IMR-90 (cell line): ENCODE results near the gene UNKL. TPM values are rescaled to one million over a fixed set of nuclear protein-coding genes. Genes with fewer than 3 reads are reported as not detected.

ENCODE experiments used
- ATAC-seq: fragments of 200-7000 bp; cut with Tn5 transposase; 2 replicates; pipeline ENCODE4 v1.9.1; 2020; ENCODE audit warnings: low read depth, mild to moderate bottlenecking, moderate library complexity
- BruUV-seq: library from RNA; stranded (reverse); fragments of 400-500 nt; replicated peaks from 2 replicates; lab custom pipeline; 2021; lab: Mats Ljungman, UMichigan
- CTCF ChIA-PET: fragments of 300-600 bp; formaldehyde crosslinking; extraction: SDS; loops from one replicate; lab custom pipeline; 2021; ENCODE audit warnings: antibody characterized with exemption; lab: Yijun Ruan, JAX
- POLR2A ChIA-PET: fragments of 300-600 bp; sonication (Branson Sonifier 250); formaldehyde crosslinking; loops from one replicate; lab custom pipeline; 2022; ENCODE audit warnings: antibody characterized with exemption; ENCODE audit not compliant: unreplicated experiment; lab: Charles Lee
- DNase-seq: peaks from one replicate; pipeline ENCODE4 v3.0.0; 2013
- H2AFZ ChIP-seq: replicated peaks from 2 replicates; pipeline ENCODE3; 2013; ENCODE audit warnings: low read length, mild to moderate bottlenecking; ENCODE audit not compliant: poor library complexity
- H2AK5ac ChIP-seq: 2 replicates; pipeline ENCODE4 v1.6.1; 2013; ENCODE audit warnings: low read depth, low read length, inconsistent platforms
- H2AK9ac ChIP-seq: replicated peaks from 2 replicates; pipeline ENCODE3; 2013; ENCODE audit warnings: mild to moderate bottlenecking, low read depth, low read length, moderate library complexity; ENCODE audit not compliant: poor library complexity
- H2BK120ac ChIP-seq: 2 replicates; pipeline ENCODE4 v1.6.1; 2013; ENCODE audit warnings: low read depth, low read length, inconsistent platforms
- H2BK15ac ChIP-seq: 3 replicates; pipeline ENCODE4 v1.6.1; 2013; ENCODE audit warnings: low read depth, low read length, inconsistent platforms
- H2BK20ac ChIP-seq: 2 replicates; pipeline ENCODE4 v1.6.1; 2013; ENCODE audit warnings: low read depth, mild to moderate bottlenecking, inconsistent platforms, low read length, moderate library complexity
- H2BK5ac ChIP-seq: 2 replicates; pipeline ENCODE4 v1.6.1; 2013; ENCODE audit warnings: mild to moderate bottlenecking, low read depth, low read length, inconsistent platforms; ENCODE audit not compliant: poor library complexity, severe bottlenecking
- H3K14ac ChIP-seq: replicated peaks from 2 replicates; pipeline ENCODE4 v1.6.1; 2013; ENCODE audit warnings: low read depth, low read length, inconsistent platforms
- H3K18ac ChIP-seq: 2 replicates; pipeline ENCODE4 v1.6.1; 2013; ENCODE audit warnings: low read depth, low read length, control low read depth
- H3K23ac ChIP-seq: 2 replicates; pipeline ENCODE4 v1.6.1; 2013; ENCODE audit warnings: low read depth, low read length, inconsistent platforms
- H3K27ac ChIP-seq: 2 replicates; pipeline ENCODE4 v1.5.1; 2013; ENCODE audit warnings: mild to moderate bottlenecking, control low read depth, low read length; ENCODE audit not compliant: insufficient read depth
- H3K27me3 ChIP-seq: 2 replicates; pipeline ENCODE4 v1.6.1; 2013; ENCODE audit warnings: low read length; ENCODE audit not compliant: control insufficient read depth, insufficient read depth
- H3K36me3 ChIP-seq: 2 replicates; pipeline ENCODE4 v1.6.1; 2013; ENCODE audit warnings: low read length, mixed read lengths; ENCODE audit not compliant: control insufficient read depth, insufficient read depth
- H3K4ac ChIP-seq: 2 replicates; pipeline ENCODE4 v1.6.1; 2013; ENCODE audit warnings: low read depth, low read length, inconsistent platforms
- H3K4me1 ChIP-seq: 2 replicates; pipeline ENCODE4 v1.6.1; 2013; ENCODE audit warnings: low read length, mixed read lengths; ENCODE audit not compliant: control insufficient read depth, insufficient read depth
- H3K4me2 ChIP-seq: 2 replicates; pipeline ENCODE4 v1.6.1; 2013; ENCODE audit warnings: low read depth, mild to moderate bottlenecking, control low read depth, low read length, moderate library complexity
- H3K4me3 ChIP-seq: 2 replicates; pipeline ENCODE4 v1.5.1; 2013; ENCODE audit warnings: low read depth, mild to moderate bottlenecking, control low read depth, low read length, moderate library complexity; ENCODE audit not compliant: insufficient read depth
- H3K56ac ChIP-seq: 2 replicates; pipeline ENCODE4 v1.6.1; 2013; ENCODE audit warnings: low read length, inconsistent platforms; ENCODE audit not compliant: insufficient read depth; ENCODE audit errors: extremely low read depth
- H3K79me1 ChIP-seq, 2 experiments: 2 replicates each; pipeline ENCODE4 v1.6.1; 2013; ENCODE audit warnings: low read length in 2 of 2, inconsistent platforms in 1 of 2, low read depth in 1 of 2
- H3K9ac ChIP-seq: 2 replicates; pipeline ENCODE4 v1.6.1; 2013; ENCODE audit warnings: low read depth, low read length, control low read depth
- H3K9me1 ChIP-seq: 2 replicates; pipeline ENCODE4 v1.6.1; 2013; ENCODE audit warnings: low read length, inconsistent platforms; ENCODE audit not compliant: insufficient read depth
- H3K9me3 ChIP-seq: 2 replicates; pipeline ENCODE4 v1.6.1; 2013; ENCODE audit warnings: low read length; ENCODE audit not compliant: control insufficient read depth, insufficient read depth
- H4K20me1 ChIP-seq: 2 replicates; pipeline ENCODE4 v1.6.1; 2013; ENCODE audit warnings: low read length, inconsistent platforms; ENCODE audit not compliant: insufficient read depth
- H4K5ac ChIP-seq: 2 replicates; pipeline ENCODE4 v1.6.1; 2013; ENCODE audit warnings: mild to moderate bottlenecking, low read depth, low read length, control low read depth
- H4K8ac ChIP-seq, 2 experiments: 2 replicates each; pipeline ENCODE4 v1.6.1; 2013; ENCODE audit warnings: low read depth in 2 of 2, low read length in 2 of 2, control low read depth in 1 of 2, inconsistent platforms in 1 of 2
- H4K91ac ChIP-seq: 2 replicates; pipeline ENCODE4 v1.6.1; 2013; ENCODE audit warnings: low read depth, low read length, inconsistent platforms; ENCODE audit not compliant: insufficient read depth
- BHLHE40 ChIP-seq: fragments of 150-350 bp; IDR thresholded peaks from 2 replicates; pipeline ENCODE4 v1.6.1; 2016; ENCODE audit warnings: mild to moderate bottlenecking, low read depth, low read length
- CEBPB ChIP-seq: IDR thresholded peaks from 2 replicates; pipeline ENCODE4 v1.6.1; 2012; ENCODE audit warnings: low read depth, low read length, improper control_type of control experiment
- CHD1 ChIP-seq: IDR thresholded peaks from 2 replicates; pipeline ENCODE4 v1.6.1; 2012; ENCODE audit warnings: low read depth, low read length, improper control_type of control experiment
- FOS ChIP-seq: fragments of 150-350 bp; IDR thresholded peaks from 2 replicates; pipeline ENCODE4 v1.6.1; 2016; ENCODE audit warnings: low read depth, low read length
- MAFK ChIP-seq: IDR thresholded peaks from 2 replicates; pipeline ENCODE4 v1.6.1; 2012; ENCODE audit warnings: low read depth, low read length, improper control_type of control experiment
- MAZ ChIP-seq: IDR thresholded peaks from 2 replicates; pipeline ENCODE4 v1.6.1; 2012; ENCODE audit warnings: low read depth, mild to moderate bottlenecking, low read length, improper control_type of control experiment, moderate library complexity, borderline replicate concordance
- MXI1 ChIP-seq: IDR thresholded peaks from 2 replicates; pipeline ENCODE4 v1.6.1; 2012; ENCODE audit warnings: low read depth, mild to moderate bottlenecking, low read length, moderate library complexity, borderline replicate concordance
- NFE2L2 ChIP-seq: fragments of 150-350 bp; IDR thresholded peaks from 2 replicates; pipeline ENCODE4 v1.6.1; 2016; ENCODE audit warnings: low read depth, mild to moderate bottlenecking, low read length
- POLR2A ChIP-seq: IDR thresholded peaks from 2 replicates; pipeline ENCODE4 v1.6.1; 2012; ENCODE audit warnings: mild to moderate bottlenecking, low read depth, low read length
- RAD21 ChIP-seq: IDR thresholded peaks from 2 replicates; pipeline ENCODE4 v1.6.1; 2012; ENCODE audit warnings: low read length, improper control_type of control experiment
- RCOR1 ChIP-seq: IDR thresholded peaks from 2 replicates; pipeline ENCODE4 v1.6.1; 2012; ENCODE audit warnings: mild to moderate bottlenecking, low read length, improper control_type of control experiment; ENCODE audit not compliant: insufficient replicate concordance
- RFX5 ChIP-seq: IDR thresholded peaks from 2 replicates; pipeline ENCODE4 v1.8.0; 2012; ENCODE audit warnings: low read depth, mild to moderate bottlenecking, low read length, moderate library complexity
- SMC3 ChIP-seq: fragments of 150-350 bp; IDR thresholded peaks from 2 replicates; pipeline ENCODE4 v1.6.1; 2016; ENCODE audit warnings: low read depth, mild to moderate bottlenecking, antibody characterized with exemption, low read length, moderate library complexity
- WGBS, 2 experiments: methylation state at CpG; one replicate each; pipeline versions ENCODE4 v1.1.5 to v1.1.7; 2013; ENCODE audit warnings: missing lambda C conversion rate in 2 of 2; ENCODE audit not compliant: insufficient read length in 1 of 2; ENCODE audit errors: extremely low coverage in 2 of 2; 5-methylcytosine and 5-hydroxymethylcytosine counted together
- dilution Hi-C: fragments of 300-500 bp; cut with HindIII; formaldehyde crosslinking; loops from one replicate; pipeline ENCODE4 v1.14.3; 2018; ENCODE audit warnings: low sequenced_read_pairs; ENCODE audit not compliant: unreplicated experiment
- in situ Hi-C: fragments of 300-500 bp; cut with MboI; formaldehyde crosslinking; loops from 3 replicates; pipeline ENCODE4 v1.14.3; 2019; ENCODE audit warnings: low sequenced_read_pairs, inconsistent platforms, mixed read lengths
- intact Hi-C: fragments of 100-400 bp; cut with micrococcal nuclease; formaldehyde crosslinking; loops from 2 replicates; pipeline ENCODE4 v1.10.0; 2022
- polyA plus RNA-seq, 3 experiments: library from polyadenylated mRNA; depleted of rRNA; stranded (reverse); fragments of >200 nt; gene quantifications; 2 replicates each; pipeline ENCODE4 v1.2.3, GENCODE V29; 2012; ENCODE audit warnings: low replicate concordance in 1 of 3
- total RNA-seq: library from RNA; depleted of rRNA; stranded (reverse); fragments of >200 nt; gene quantifications from 2 replicates; pipeline ENCODE4 v1.2.3, GENCODE V29; 2012
- TF ChIP-seq, protein P1 (sequence below): fragments of 150-350 bp; IDR thresholded peaks from 2 replicates; pipeline ENCODE4 v1.6.1; 2017; ENCODE audit warnings: mild to moderate bottlenecking, antibody characterized with exemption, low read length, low read depth
- TF ChIP-seq, protein P2 (sequence below): conservative IDR thresholded peaks from 2 replicates; pipeline ENCODE4 v1.5.1; 2012; ENCODE audit warnings: mild to moderate bottlenecking, low read depth, low read length, improper control_type of control experiment
- TF ChIP-seq, protein P3 (sequence below): fragments of 150-350 bp; IDR thresholded peaks from 2 replicates; pipeline ENCODE4 v1.6.1; 2016; ENCODE audit warnings: low read depth, mild to moderate bottlenecking, low read length, moderate library complexity, borderline replicate concordance

UNKL gene
- total and polyA plus RNA-seq, 2 of the 4 experiments (the other 2 are of a cell fraction) = 4.1 to 13.3 TPM

DNA sequence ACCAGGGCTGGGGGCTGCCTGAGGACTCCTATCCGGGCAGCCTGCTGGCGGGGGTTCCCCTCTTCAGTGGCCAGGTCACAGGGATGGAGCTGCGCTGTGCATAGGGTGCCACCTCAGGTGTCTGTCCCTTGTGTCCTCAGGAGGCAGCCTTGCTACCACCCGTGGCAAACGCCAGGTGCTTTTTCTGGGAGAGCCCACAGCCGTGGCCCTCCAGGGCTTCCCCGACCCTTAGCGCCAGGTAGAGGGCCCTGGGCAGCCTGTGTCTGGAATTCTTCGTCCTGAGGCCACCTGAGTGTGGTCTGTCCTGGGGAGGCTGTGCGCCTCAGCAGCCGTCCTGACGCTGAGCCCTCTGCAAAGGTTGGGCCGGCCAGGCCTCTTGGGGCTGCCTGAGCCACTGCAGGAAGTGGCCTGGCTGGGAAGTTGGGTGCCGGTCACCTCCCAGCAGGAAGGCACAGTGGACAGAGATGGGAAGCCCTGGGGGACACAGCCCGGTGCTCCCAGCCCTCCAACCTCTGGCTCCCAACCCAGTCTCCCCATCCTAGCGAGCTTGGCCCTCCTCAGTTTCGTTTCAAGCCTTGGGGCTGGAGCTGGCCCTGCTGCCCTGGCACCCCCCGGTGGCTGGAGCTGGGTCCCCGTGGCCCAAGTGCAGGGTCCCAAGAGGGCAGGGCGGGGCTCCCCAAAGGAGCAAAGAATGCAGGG, 88.7 kb downstream of the UNKL start:
- Histone ChIP-seq H3K14ac (no peak overlapping the region), H3K4me3 (no peak overlapping the region), H3K4me2 (no peak overlapping the region), H4K8ac (no peak overlapping the region), H3K23ac (no peak overlapping the region), H3K79me1 (peaks cover 0 to 10% of the 10 kb centered on the region in 2 experiments; a peak in 1 of 4 replicates), H4K91ac (no peak overlapping the region), H2BK15ac (no peak overlapping the region), H2AK9ac (no peak overlapping the region), H3K27ac (no peak overlapping the region), H3K56ac (no peak overlapping the region), H3K9me1 (no peaks in the 10 kb centered on the region), H3K4me1 (no peaks in the 10 kb centered on the region), H3K9ac (no peak overlapping the region), H2BK5ac (no peak overlapping the region), H2AK5ac (no peak overlapping the region), H2BK120ac (no peak overlapping the region), H3K9me3 (peaks cover 3% of the 10 kb centered on the region; the same call in 1 of the 2 replicates), H4K20me1 (peaks cover 30% of the 10 kb centered on the region), H2BK20ac (no peak overlapping the region), H3K27me3 (no peaks in the 10 kb centered on the region), H3K36me3 (peaks cover 38% of the 10 kb centered on the region), H4K5ac (no peak overlapping the region), H2AFZ (no peak overlapping the region), H3K4ac (no peak overlapping the region), H3K18ac (no peak overlapping the region)
- 85% methylated on average over 11 of the region's 20 CpGs; no CpG with 5 or more reads in 1 of the 2 experiments for WGBS, 2 experiments
- dilution Hi-C loops (no loop called here), in situ Hi-C loops (no loop called here), intact Hi-C loops (no loop called here)
- DNase-seq (no peak), ATAC-seq (peak; percentile 7; the same call in 1 of the 2 replicates)
- POLR2A ChIA-PET = no interaction called here
- BruUV-seq = no TSS peak
- CTCF ChIA-PET = no interaction called here
- TF ChIP-seq BHLHE40 (no peak), FOS (no peak), RAD21 (no peak), MXI1 (no peak), SMC3 (no peak), CEBPB (no peak), POLR2A (no peak), MAZ (no peak), RCOR1 (no peak), CHD1 (no peak), NFE2L2 (no peak), MAFK (no peak), RFX5 (no peak)
- TF ChIP-seq, protein P1, sequence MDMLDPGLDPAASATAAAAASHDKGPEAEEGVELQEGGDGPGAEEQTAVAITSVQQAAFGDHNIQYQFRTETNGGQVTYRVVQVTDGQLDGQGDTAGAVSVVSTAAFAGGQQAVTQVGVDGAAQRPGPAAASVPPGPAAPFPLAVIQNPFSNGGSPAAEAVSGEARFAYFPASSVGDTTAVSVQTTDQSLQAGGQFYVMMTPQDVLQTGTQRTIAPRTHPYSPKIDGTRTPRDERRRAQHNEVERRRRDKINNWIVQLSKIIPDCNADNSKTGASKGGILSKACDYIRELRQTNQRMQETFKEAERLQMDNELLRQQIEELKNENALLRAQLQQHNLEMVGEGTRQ = no peak
- TF ChIP-seq, protein P2, sequence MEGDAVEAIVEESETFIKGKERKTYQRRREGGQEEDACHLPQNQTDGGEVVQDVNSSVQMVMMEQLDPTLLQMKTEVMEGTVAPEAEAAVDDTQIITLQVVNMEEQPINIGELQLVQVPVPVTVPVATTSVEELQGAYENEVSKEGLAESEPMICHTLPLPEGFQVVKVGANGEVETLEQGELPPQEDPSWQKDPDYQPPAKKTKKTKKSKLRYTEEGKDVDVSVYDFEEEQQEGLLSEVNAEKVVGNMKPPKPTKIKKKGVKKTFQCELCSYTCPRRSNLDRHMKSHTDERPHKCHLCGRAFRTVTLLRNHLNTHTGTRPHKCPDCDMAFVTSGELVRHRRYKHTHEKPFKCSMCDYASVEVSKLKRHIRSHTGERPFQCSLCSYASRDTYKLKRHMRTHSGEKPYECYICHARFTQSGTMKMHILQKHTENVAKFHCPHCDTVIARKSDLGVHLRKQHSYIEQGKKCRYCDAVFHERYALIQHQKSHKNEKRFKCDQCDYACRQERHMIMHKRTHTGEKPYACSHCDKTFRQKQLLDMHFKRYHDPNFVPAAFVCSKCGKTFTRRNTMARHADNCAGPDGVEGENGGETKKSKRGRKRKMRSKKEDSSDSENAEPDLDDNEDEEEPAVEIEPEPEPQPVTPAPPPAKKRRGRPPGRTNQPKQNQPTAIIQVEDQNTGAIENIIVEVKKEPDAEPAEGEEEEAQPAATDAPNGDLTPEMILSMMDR = no peak
- TF ChIP-seq, protein P3, sequence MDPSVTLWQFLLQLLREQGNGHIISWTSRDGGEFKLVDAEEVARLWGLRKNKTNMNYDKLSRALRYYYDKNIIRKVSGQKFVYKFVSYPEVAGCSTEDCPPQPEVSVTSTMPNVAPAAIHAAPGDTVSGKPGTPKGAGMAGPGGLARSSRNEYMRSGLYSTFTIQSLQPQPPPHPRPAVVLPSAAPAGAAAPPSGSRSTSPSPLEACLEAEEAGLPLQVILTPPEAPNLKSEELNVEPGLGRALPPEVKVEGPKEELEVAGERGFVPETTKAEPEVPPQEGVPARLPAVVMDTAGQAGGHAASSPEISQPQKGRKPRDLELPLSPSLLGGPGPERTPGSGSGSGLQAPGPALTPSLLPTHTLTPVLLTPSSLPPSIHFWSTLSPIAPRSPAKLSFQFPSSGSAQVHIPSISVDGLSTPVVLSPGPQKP = no peak
